Heart left ventricle (tissue), 16 donors: ENCODE results near the gene TMEM130. TPM values are rescaled to one million over a fixed set of nuclear protein-coding genes. Genes with fewer than 3 reads are reported as not detected.

ENCODE experiments used
- ATAC-seq, 4 donors: fragments of 200-7000 bp; cut with Tn5 transposase; one replicate each; pipeline ENCODE4 v1.9.1; 2020 to 2022; ENCODE audit warnings: moderate library complexity in 4 of 4, mild to moderate bottlenecking in 3 of 4, moderate number of reproducible peaks in 1 of 4
- DNase-seq, 5 donors: peaks; one replicate each; pipeline ENCODE4 v3.0.0-alpha.2; 2020
- H3K27ac ChIP-seq, 12 donors: fragments of 200-600 bp; sonication (generic) in 4 of 12; one replicate each; pipeline versions ENCODE4 v1.5.0 to v1.8.0; 2016 to 2022; ENCODE audit warnings: mild to moderate bottlenecking in 2 of 12
- H3K27me3 ChIP-seq, 9 donors: fragments of 200-600 bp; sonication (generic) in 2 of 9; one replicate each; pipeline versions ENCODE4 v1.5.1 to v1.8.0; 2016 to 2022; ENCODE audit warnings: mild to moderate bottlenecking in 3 of 9
- H3K36me3 ChIP-seq, 9 donors: fragments of 200-600 bp; sonication (generic) in 2 of 9; one replicate each; pipeline versions ENCODE4 v1.5.0 to v1.8.0; 2018 to 2022; ENCODE audit warnings: mild to moderate bottlenecking in 2 of 9
- H3K4me1 ChIP-seq, 12 donors: fragments of 200-600 bp; sonication (generic) in 4 of 12; one replicate each; pipeline versions ENCODE4 v1.5.0 to v1.8.0; 2016 to 2022; ENCODE audit warnings: mild to moderate bottlenecking in 3 of 12
- H3K4me3 ChIP-seq, 12 donors: fragments of 200-600 bp; sonication (generic) in 4 of 12; one replicate each; pipeline versions ENCODE4 v1.5.0 to v1.8.0; 2017 to 2022; ENCODE audit warnings: mild to moderate bottlenecking in 9 of 12, moderate library complexity in 4 of 12
- H3K9me3 ChIP-seq, 12 donors: fragments of 200-600 bp; sonication (generic) in 4 of 12; one replicate each; pipeline versions ENCODE4 v1.5.0 to v1.8.0; 2016 to 2022; ENCODE audit warnings: mild to moderate bottlenecking in 1 of 12
- POLR2A ChIP-seq, 2 donors: fragments of 450-650 bp; IDR thresholded peaks; one replicate each; pipeline ENCODE4 v1.6.1; 2017; ENCODE audit warnings: antibody characterized with exemption in 2 of 2, mild to moderate bottlenecking in 2 of 2, moderate library complexity in 2 of 2
- WGBS, 4 donors: extraction: QIAGEN DNeasy Blood & Tissue Kit in 2 of 4; methylation state at CpG; one replicate each; pipeline versions ENCODE4 v1.1.5 to v1.1.7; 2013 to 2018; 5-methylcytosine and 5-hydroxymethylcytosine counted together
- intact Hi-C, 10 donors: fragments of 100-400 bp; cut with DNase I; formaldehyde crosslinking; loops; one replicate each; pipeline versions ENCODE4 v1.11.1 to v1.14.2; 2022
- polyA plus RNA-seq, 2 donors: library from polyadenylated mRNA; stranded (reverse); fragments of 200-250 nt; gene quantifications; one replicate each; pipeline ENCODE4 v1.2.3, GENCODE V29; 2013
- total RNA-seq, 9 donors: library from RNA; depleted of rRNA in 2 of 9; stranded (reverse); fragments of >200 nt in 2 of 9; fragmentation: NEBNext Ultra II Directional in 3 of 9; extraction: Animal tissue kit (Norgen Biotek cat#: 25700) in 3 of 9; gene quantifications; one replicate each; pipeline versions ENCODE4 v1.1.0 to v1.2.4, GENCODE V29; 2016 to 2023
- TF ChIP-seq, protein P1 (sequence below), 12 donors: fragments of 200-600 bp; sonication (generic) in 4 of 12; IDR thresholded peaks; one replicate each; pipeline versions ENCODE4 v1.5.0 to v1.8.0; 2018 to 2022; ENCODE audit warnings: antibody characterized with exemption in 12 of 12, mild to moderate bottlenecking in 5 of 12
- donor health status: ischemic (EF 13 %, LVEDD 7.1; RV severe dilation, severe dysfunction).
- donor health status: healthy with polysubstance abuse.
- donor health status: DM: no; HTN: yes; CAD: no.
- donor health status: DM: no; HTN: no; CAD: no.
- donor health status: ischemic (EF 25% LVEDD 6.9; RV normal size, moderate dysfunction).
- donor health status: ischemic (EF 25% LVEDD 5.7; RV mildly dilated, moderate dysfunction).
- donor health status: healthy.
- donor health status: DM: yes; HTN: yes; CAD: no.
- donor health status: ischemic (EF 35%, LVEDD 5.7; RV mildly dilated, moderate dysfunction).
- donor health status: nonischemic (EF 11% LVEDD 7.7; RV severe dilation, severe dysfunction).
- donor health status: DM: yes; HTN: yes; CAD: no.
- donor health status: PGD.
- donor health status: ischemic (EF 29% LVEDD 5.4; RV normal size, mild dysfunction).
- donor health status: nonischemic (EF 23%, LVEDD 6.1; RV moderate dilation, normal function).

Gene TMEM130
- total and polyA plus RNA-seq, 11 donors = 0.11 to 0.77 (median 0.20) TPM; not detected in 7

GRCh38 chr7:98866351-98866750 is 3.5 kb downstream of the TMEM130 start:
- TF ChIP-seq POLR2A (IDR thresholded peaks at IDR 0.05) = no peak
- TF ChIP-seq, protein P1, sequence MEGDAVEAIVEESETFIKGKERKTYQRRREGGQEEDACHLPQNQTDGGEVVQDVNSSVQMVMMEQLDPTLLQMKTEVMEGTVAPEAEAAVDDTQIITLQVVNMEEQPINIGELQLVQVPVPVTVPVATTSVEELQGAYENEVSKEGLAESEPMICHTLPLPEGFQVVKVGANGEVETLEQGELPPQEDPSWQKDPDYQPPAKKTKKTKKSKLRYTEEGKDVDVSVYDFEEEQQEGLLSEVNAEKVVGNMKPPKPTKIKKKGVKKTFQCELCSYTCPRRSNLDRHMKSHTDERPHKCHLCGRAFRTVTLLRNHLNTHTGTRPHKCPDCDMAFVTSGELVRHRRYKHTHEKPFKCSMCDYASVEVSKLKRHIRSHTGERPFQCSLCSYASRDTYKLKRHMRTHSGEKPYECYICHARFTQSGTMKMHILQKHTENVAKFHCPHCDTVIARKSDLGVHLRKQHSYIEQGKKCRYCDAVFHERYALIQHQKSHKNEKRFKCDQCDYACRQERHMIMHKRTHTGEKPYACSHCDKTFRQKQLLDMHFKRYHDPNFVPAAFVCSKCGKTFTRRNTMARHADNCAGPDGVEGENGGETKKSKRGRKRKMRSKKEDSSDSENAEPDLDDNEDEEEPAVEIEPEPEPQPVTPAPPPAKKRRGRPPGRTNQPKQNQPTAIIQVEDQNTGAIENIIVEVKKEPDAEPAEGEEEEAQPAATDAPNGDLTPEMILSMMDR (IDR thresholded peaks at IDR 0.05) = no peak
- H3K27ac ChIP-seq = no peak overlapping the region
- H3K9me3 ChIP-seq = no peaks in the 10 kb centered on the region
- WGBS, 4 donors = 86 to 92% (median 91%) methylated on average over 12 of the region's 12 CpGs
- peaks cover 0 to 30% (median 19%) of the 10 kb centered on the region in 9 donors for H3K27me3 ChIP-seq
- H3K4me3 ChIP-seq = no peak overlapping the region
- H3K36me3 ChIP-seq = no peaks in the 10 kb centered on the region
- no peak for DNase-seq
- intact Hi-C loops = no loop called here
- no peak for ATAC-seq
- H3K4me1 ChIP-seq = peaks cover 0 to 26% (median 5%) of the 10 kb centered on the region in 12 donors

- H3K36me3 ChIP-seq = no peaks in the 10 kb centered on the region
- no peaks in the 10 kb centered on the region for H3K9me3 ChIP-seq
- no peak for TF ChIP-seq POLR2A (IDR thresholded peaks at IDR 0.05)
- TF ChIP-seq, protein P1 (IDR thresholded peaks at IDR 0.05) = no peak
- H3K4me3 ChIP-seq = no peak overlapping the region
- intact Hi-C loops = no loop called here
- DNase-seq (no peak), ATAC-seq (no peak)
- H3K4me1 ChIP-seq = peaks cover 0 to 14% (median 2%) of the 10 kb centered on the region in 12 donors
- 72 to 77% (median 75%) methylated on average over 14 of the region's 14 CpGs for WGBS, 4 donors
- H3K27ac ChIP-seq = no peak overlapping the region
- H3K27me3 ChIP-seq = peaks cover 0 to 26% (median 8%) of the 10 kb centered on the region in 9 donors
Measured at GRCh38 chr7:98864731-98865453, 4.9 kb downstream of the TMEM130 start.

GRCh38 chr7:98863601-98864000 is 6.2 kb downstream of the TMEM130 start:
- H3K4me1 ChIP-seq = peaks cover 0 to 6% (median 0%) of the 10 kb centered on the region in 12 donors
- no peak for TF ChIP-seq POLR2A (IDR thresholded peaks at IDR 0.05)
- TF ChIP-seq, protein P1 (IDR thresholded peaks at IDR 0.05) = no peak
- 71 to 93% (median 90%) methylated on average over 2 of the region's 2 CpGs for WGBS, 4 donors
- intact Hi-C loops = no loop called here
- H3K27ac ChIP-seq = no peak overlapping the region
- no peaks in the 10 kb centered on the region for H3K9me3 ChIP-seq
- ATAC-seq = no peak
- no peak for DNase-seq
- H3K36me3 ChIP-seq = no peaks in the 10 kb centered on the region
- peaks cover 0 to 13% (median 0%) of the 10 kb centered on the region in 9 donors for H3K27me3 ChIP-seq
- no peak overlapping the region for H3K4me3 ChIP-seq

DNA sequence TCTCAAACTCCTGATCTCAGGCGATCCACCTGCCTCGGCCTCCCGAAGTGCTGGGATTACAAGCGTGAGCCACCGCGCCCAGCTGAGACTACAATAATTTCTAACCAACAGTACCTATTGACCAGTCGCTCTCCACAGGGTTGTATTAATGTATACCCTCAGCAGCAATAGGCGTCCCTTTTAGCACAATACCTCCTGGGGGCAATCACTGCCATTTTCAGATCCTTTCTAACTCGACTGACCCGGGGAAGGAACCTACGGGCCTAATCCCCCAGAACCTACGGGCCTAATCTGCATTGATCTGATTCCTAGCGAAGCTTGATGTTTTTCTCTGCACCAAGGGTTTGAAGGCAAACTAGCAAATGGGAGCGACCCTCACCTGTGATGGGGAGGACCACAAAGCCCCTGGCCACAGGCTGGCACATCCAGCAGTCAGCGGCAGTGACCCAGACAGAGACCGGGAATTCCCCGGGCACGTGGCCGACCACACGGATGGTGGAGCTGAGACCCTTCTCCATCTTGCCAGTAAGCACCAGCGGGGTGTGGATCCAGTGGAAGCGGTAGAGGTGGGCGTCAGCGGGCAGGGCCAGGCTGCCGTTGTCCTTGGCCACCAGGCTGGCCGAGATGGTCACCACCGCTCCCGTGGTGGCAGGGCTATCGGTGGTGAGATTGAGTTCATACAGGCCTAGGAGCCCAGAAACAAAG is 6.9 kb downstream of the TMEM130 start:
- no peak overlapping the region for H3K4me3 ChIP-seq
- peaks cover 0 to 7% (median 0%) of the 10 kb centered on the region in 9 donors for H3K27me3 ChIP-seq
- ATAC-seq = no peak
- TF ChIP-seq POLR2A (IDR thresholded peaks at IDR 0.05) = no peak
- TF ChIP-seq, protein P1 (IDR thresholded peaks at IDR 0.05) = no peak
- DNase-seq = no peak
- no peaks in the 10 kb centered on the region for H3K36me3 ChIP-seq
- intact Hi-C loops = no loop called here
- WGBS, 4 donors = 92 to 94% (median 94%) methylated on average over 26 to 29 of the region's 29 CpGs
- no peaks in the 10 kb centered on the region for H3K9me3 ChIP-seq
- no peak overlapping the region for H3K27ac ChIP-seq
- H3K4me1 ChIP-seq = peaks cover 0 to 6% (median 0%) of the 10 kb centered on the region in 12 donors
